IMR-90 (cell line): ENCODE data around the gene STARD10. TPM values are rescaled to one million over a fixed set of nuclear protein-coding genes. Genes with fewer than 3 reads are reported as not detected.

Source experiments
- ATAC-seq: fragments of 200-7000 bp; cut with Tn5 transposase; 2 replicates; pipeline ENCODE4 v1.9.1; 2020; ENCODE audit warnings: low read depth, mild to moderate bottlenecking, moderate library complexity
- BruUV-seq: library from RNA; stranded (reverse); fragments of 400-500 nt; replicated peaks from 2 replicates; lab custom pipeline; 2021; lab: Mats Ljungman, UMichigan
- CTCF ChIA-PET: fragments of 300-600 bp; formaldehyde crosslinking; extraction: SDS; loops from one replicate; lab custom pipeline; 2021; ENCODE audit warnings: antibody characterized with exemption; lab: Yijun Ruan, JAX
- POLR2A ChIA-PET: fragments of 300-600 bp; sonication (Branson Sonifier 250); formaldehyde crosslinking; loops from one replicate; lab custom pipeline; 2022; ENCODE audit warnings: antibody characterized with exemption; ENCODE audit not compliant: unreplicated experiment; lab: Charles Lee
- DNase-seq: peaks from one replicate; pipeline ENCODE4 v3.0.0; 2013
- H2AFZ ChIP-seq: replicated peaks from 2 replicates; pipeline ENCODE3; 2013; ENCODE audit warnings: low read length, mild to moderate bottlenecking; ENCODE audit not compliant: poor library complexity
- H2AK5ac ChIP-seq: 2 replicates; pipeline ENCODE4 v1.6.1; 2013; ENCODE audit warnings: low read depth, low read length, inconsistent platforms
- H2AK9ac ChIP-seq: replicated peaks from 2 replicates; pipeline ENCODE3; 2013; ENCODE audit warnings: mild to moderate bottlenecking, low read depth, low read length, moderate library complexity; ENCODE audit not compliant: poor library complexity
- H2BK120ac ChIP-seq: 2 replicates; pipeline ENCODE4 v1.6.1; 2013; ENCODE audit warnings: low read depth, low read length, inconsistent platforms
- H2BK15ac ChIP-seq: 3 replicates; pipeline ENCODE4 v1.6.1; 2013; ENCODE audit warnings: low read depth, low read length, inconsistent platforms
- H2BK20ac ChIP-seq: 2 replicates; pipeline ENCODE4 v1.6.1; 2013; ENCODE audit warnings: low read depth, mild to moderate bottlenecking, inconsistent platforms, low read length, moderate library complexity
- H2BK5ac ChIP-seq: 2 replicates; pipeline ENCODE4 v1.6.1; 2013; ENCODE audit warnings: mild to moderate bottlenecking, low read depth, low read length, inconsistent platforms; ENCODE audit not compliant: poor library complexity, severe bottlenecking
- H3K14ac ChIP-seq: replicated peaks from 2 replicates; pipeline ENCODE4 v1.6.1; 2013; ENCODE audit warnings: low read depth, low read length, inconsistent platforms
- H3K18ac ChIP-seq: 2 replicates; pipeline ENCODE4 v1.6.1; 2013; ENCODE audit warnings: low read depth, low read length, control low read depth
- H3K23ac ChIP-seq: 2 replicates; pipeline ENCODE4 v1.6.1; 2013; ENCODE audit warnings: low read depth, low read length, inconsistent platforms
- H3K27ac ChIP-seq: 2 replicates; pipeline ENCODE4 v1.5.1; 2013; ENCODE audit warnings: mild to moderate bottlenecking, control low read depth, low read length; ENCODE audit not compliant: insufficient read depth
- H3K27me3 ChIP-seq: 2 replicates; pipeline ENCODE4 v1.6.1; 2013; ENCODE audit warnings: low read length; ENCODE audit not compliant: control insufficient read depth, insufficient read depth
- H3K36me3 ChIP-seq: 2 replicates; pipeline ENCODE4 v1.6.1; 2013; ENCODE audit warnings: low read length, mixed read lengths; ENCODE audit not compliant: control insufficient read depth, insufficient read depth
- H3K4ac ChIP-seq: 2 replicates; pipeline ENCODE4 v1.6.1; 2013; ENCODE audit warnings: low read depth, low read length, inconsistent platforms
- H3K4me1 ChIP-seq: 2 replicates; pipeline ENCODE4 v1.6.1; 2013; ENCODE audit warnings: low read length, mixed read lengths; ENCODE audit not compliant: control insufficient read depth, insufficient read depth
- H3K4me2 ChIP-seq: 2 replicates; pipeline ENCODE4 v1.6.1; 2013; ENCODE audit warnings: low read depth, mild to moderate bottlenecking, control low read depth, low read length, moderate library complexity
- H3K4me3 ChIP-seq: 2 replicates; pipeline ENCODE4 v1.5.1; 2013; ENCODE audit warnings: low read depth, mild to moderate bottlenecking, control low read depth, low read length, moderate library complexity; ENCODE audit not compliant: insufficient read depth
- H3K56ac ChIP-seq: 2 replicates; pipeline ENCODE4 v1.6.1; 2013; ENCODE audit warnings: low read length, inconsistent platforms; ENCODE audit not compliant: insufficient read depth; ENCODE audit errors: extremely low read depth
- H3K79me1 ChIP-seq, 2 experiments: 2 replicates each; pipeline ENCODE4 v1.6.1; 2013; ENCODE audit warnings: low read length in 2 of 2, inconsistent platforms in 1 of 2, low read depth in 1 of 2
- H3K9ac ChIP-seq: 2 replicates; pipeline ENCODE4 v1.6.1; 2013; ENCODE audit warnings: low read depth, low read length, control low read depth
- H3K9me1 ChIP-seq: 2 replicates; pipeline ENCODE4 v1.6.1; 2013; ENCODE audit warnings: low read length, inconsistent platforms; ENCODE audit not compliant: insufficient read depth
- H3K9me3 ChIP-seq: 2 replicates; pipeline ENCODE4 v1.6.1; 2013; ENCODE audit warnings: low read length; ENCODE audit not compliant: control insufficient read depth, insufficient read depth
- H4K20me1 ChIP-seq: 2 replicates; pipeline ENCODE4 v1.6.1; 2013; ENCODE audit warnings: low read length, inconsistent platforms; ENCODE audit not compliant: insufficient read depth
- H4K5ac ChIP-seq: 2 replicates; pipeline ENCODE4 v1.6.1; 2013; ENCODE audit warnings: mild to moderate bottlenecking, low read depth, low read length, control low read depth
- H4K8ac ChIP-seq, 2 experiments: 2 replicates each; pipeline ENCODE4 v1.6.1; 2013; ENCODE audit warnings: low read depth in 2 of 2, low read length in 2 of 2, control low read depth in 1 of 2, inconsistent platforms in 1 of 2
- H4K91ac ChIP-seq: 2 replicates; pipeline ENCODE4 v1.6.1; 2013; ENCODE audit warnings: low read depth, low read length, inconsistent platforms; ENCODE audit not compliant: insufficient read depth
- BHLHE40 ChIP-seq: fragments of 150-350 bp; IDR thresholded peaks from 2 replicates; pipeline ENCODE4 v1.6.1; 2016; ENCODE audit warnings: mild to moderate bottlenecking, low read depth, low read length
- CEBPB ChIP-seq: IDR thresholded peaks from 2 replicates; pipeline ENCODE4 v1.6.1; 2012; ENCODE audit warnings: low read depth, low read length, improper control_type of control experiment
- CHD1 ChIP-seq: IDR thresholded peaks from 2 replicates; pipeline ENCODE4 v1.6.1; 2012; ENCODE audit warnings: low read depth, low read length, improper control_type of control experiment
- MAZ ChIP-seq: IDR thresholded peaks from 2 replicates; pipeline ENCODE4 v1.6.1; 2012; ENCODE audit warnings: low read depth, mild to moderate bottlenecking, low read length, improper control_type of control experiment, moderate library complexity, borderline replicate concordance
- POLR2A ChIP-seq: IDR thresholded peaks from 2 replicates; pipeline ENCODE4 v1.6.1; 2012; ENCODE audit warnings: mild to moderate bottlenecking, low read depth, low read length
- SMC3 ChIP-seq: fragments of 150-350 bp; IDR thresholded peaks from 2 replicates; pipeline ENCODE4 v1.6.1; 2016; ENCODE audit warnings: low read depth, mild to moderate bottlenecking, antibody characterized with exemption, low read length, moderate library complexity
- USF2 ChIP-seq: fragments of 150-350 bp; IDR thresholded peaks from 2 replicates; pipeline ENCODE4 v1.6.1; 2017; ENCODE audit warnings: mild to moderate bottlenecking, antibody characterized with exemption, low read length, low read depth
- WGBS, 2 experiments: methylation state at CpG; one replicate each; pipeline versions ENCODE4 v1.1.5 to v1.1.7; 2013; ENCODE audit warnings: missing lambda C conversion rate in 2 of 2; ENCODE audit not compliant: insufficient read length in 1 of 2; ENCODE audit errors: extremely low coverage in 2 of 2; 5-methylcytosine and 5-hydroxymethylcytosine counted together
- dilution Hi-C: fragments of 300-500 bp; cut with HindIII; formaldehyde crosslinking; loops from one replicate; pipeline ENCODE4 v1.14.3; 2018; ENCODE audit warnings: low sequenced_read_pairs; ENCODE audit not compliant: unreplicated experiment
- in situ Hi-C: fragments of 300-500 bp; cut with MboI; formaldehyde crosslinking; loops from 3 replicates; pipeline ENCODE4 v1.14.3; 2019; ENCODE audit warnings: low sequenced_read_pairs, inconsistent platforms, mixed read lengths
- intact Hi-C: fragments of 100-400 bp; cut with micrococcal nuclease; formaldehyde crosslinking; loops from 2 replicates; pipeline ENCODE4 v1.10.0; 2022
- polyA plus RNA-seq, 3 experiments: library from polyadenylated mRNA; depleted of rRNA; stranded (reverse); fragments of >200 nt; gene quantifications; 2 replicates each; pipeline ENCODE4 v1.2.3, GENCODE V29; 2012; ENCODE audit warnings: low replicate concordance in 1 of 3
- total RNA-seq: library from RNA; depleted of rRNA; stranded (reverse); fragments of >200 nt; gene quantifications from 2 replicates; pipeline ENCODE4 v1.2.3, GENCODE V29; 2012
- TF ChIP-seq, protein P1 (sequence below): conservative IDR thresholded peaks from 2 replicates; pipeline ENCODE4 v1.5.1; 2012; ENCODE audit warnings: mild to moderate bottlenecking, low read depth, low read length, improper control_type of control experiment

The STARD10 gene
- total and polyA plus RNA-seq, 2 of the 4 experiments (the other 2 are of a cell fraction), result 23.8 to 37.4 TPM

- Histone ChIP-seq H3K9ac (peak within 1 kb of the TSS; percentile 91), H2BK20ac (peak within 1 kb of the TSS; percentile 49; the same call in 1 of the 2 replicates), H3K9me1 (peaks cover 9% of the 10 kb centered on the region; the same call in 1 of the 2 replicates), H3K27ac (peak within 1 kb of the TSS; percentile 73), H3K56ac (peak within 1 kb of the TSS; percentile 56; the same call in 1 of the 2 replicates), H2AK9ac (peak within 1 kb of the TSS; percentile 99), H3K23ac (peak within 1 kb of the TSS; percentile 92), H3K4ac (peak within 1 kb of the TSS; percentile 94), H2AFZ (peak within 1 kb of the TSS; percentile 98), H3K36me3 (0 out of 2 replicates have a peak, but pooled peaks cover 1% of the 10 kb centered on the region), H3K18ac (peak within 1 kb of the TSS; percentile 64), H4K20me1 (peaks cover 10% of the 10 kb centered on the region; the same call in 1 of the 2 replicates), H3K4me1 (peaks cover 7% of the 10 kb centered on the region), H4K5ac (peak within 1 kb of the TSS; percentile 74), H3K4me2 (peak within 1 kb of the TSS; percentile 98), H2AK5ac (peak within 1 kb of the TSS; percentile 89), H2BK15ac (peak within 1 kb of the TSS; percentile 97; the same call in 1 of the 3 replicates), H3K27me3 (no peaks in the 10 kb centered on the region), H2BK5ac (peak within 1 kb of the TSS; percentile 73), H2BK120ac (peak within 1 kb of the TSS; percentile 93), H3K4me3 (peak within 1 kb of the TSS; percentile 95), H3K14ac (peak within 1 kb of the TSS; percentile 84), H4K8ac (peak within 1 kb of the TSS; percentile 23 to 77), H3K79me1 (peaks cover 21 to 50% of the 10 kb centered on the region in 2 experiments), H3K9me3 (no peaks in the 10 kb centered on the region), H4K91ac (peak within 1 kb of the TSS; percentile 89)
- dilution Hi-C loops, result no loop called here
- 0% methylated on average over 11 of the region's 51 CpGs; no CpG with 5 or more reads in 1 of the 2 experiments for WGBS, 2 experiments
- in situ Hi-C loops, result no loop called here
- POLR2A ChIA-PET, result interaction anchor here (0.6 kb wide), 1 partner anchor 45 kb away, joined by 5 read pairs; no protein-coding TSS in a partner anchor
- no TSS peak for BruUV-seq
- intact Hi-C loops, result loop anchor here (5.0 kb wide), 1 partner anchor 60 kb away; the partner anchor contains the start of gene ATG16L2
- peak; percentile 59 for DNase-seq
- TF ChIP-seq CEBPB, result no peak
- 0 out of 2 replicates have a peak, but pooled peaks have one; percentile 3 for TF ChIP-seq BHLHE40
- no peak for TF ChIP-seq CHD1
- peak; percentile 74 for TF ChIP-seq POLR2A
- peak; percentile 69 for TF ChIP-seq MAZ
- TF ChIP-seq SMC3, result no peak
- peak; percentile 91 for TF ChIP-seq USF2
- TF ChIP-seq, protein P1, sequence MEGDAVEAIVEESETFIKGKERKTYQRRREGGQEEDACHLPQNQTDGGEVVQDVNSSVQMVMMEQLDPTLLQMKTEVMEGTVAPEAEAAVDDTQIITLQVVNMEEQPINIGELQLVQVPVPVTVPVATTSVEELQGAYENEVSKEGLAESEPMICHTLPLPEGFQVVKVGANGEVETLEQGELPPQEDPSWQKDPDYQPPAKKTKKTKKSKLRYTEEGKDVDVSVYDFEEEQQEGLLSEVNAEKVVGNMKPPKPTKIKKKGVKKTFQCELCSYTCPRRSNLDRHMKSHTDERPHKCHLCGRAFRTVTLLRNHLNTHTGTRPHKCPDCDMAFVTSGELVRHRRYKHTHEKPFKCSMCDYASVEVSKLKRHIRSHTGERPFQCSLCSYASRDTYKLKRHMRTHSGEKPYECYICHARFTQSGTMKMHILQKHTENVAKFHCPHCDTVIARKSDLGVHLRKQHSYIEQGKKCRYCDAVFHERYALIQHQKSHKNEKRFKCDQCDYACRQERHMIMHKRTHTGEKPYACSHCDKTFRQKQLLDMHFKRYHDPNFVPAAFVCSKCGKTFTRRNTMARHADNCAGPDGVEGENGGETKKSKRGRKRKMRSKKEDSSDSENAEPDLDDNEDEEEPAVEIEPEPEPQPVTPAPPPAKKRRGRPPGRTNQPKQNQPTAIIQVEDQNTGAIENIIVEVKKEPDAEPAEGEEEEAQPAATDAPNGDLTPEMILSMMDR, result 0 out of 2 replicates have a peak, but pooled peaks have one; percentile 14
- peak; percentile 93 for ATAC-seq
- CTCF ChIA-PET, result no interaction called here
Measured at GRCh38 chr11:72752088-72752914, 41.5 kb downstream of the STARD10 start, which contains the start of gene ARAP1. TSS of gene ARAP1 (minus strand) at chr11:72752408. CDS start at chr11:72727128, 25,280 bp downstream.
